Retinal pigment epithelial cell (primary cell): ENCODE data around the gene ABRAXAS1.

Source experiments
- DNase-seq: peaks from one replicate; pipeline ENCODE4 v3.0.0-alpha.2; 2010; ENCODE audit warnings: low read depth
- H3K4me3 ChIP-seq: 2 replicates; pipeline ENCODE4 v1.5.1; 2011; ENCODE audit warnings: mild to moderate bottlenecking, low read length, control low read depth, moderate library complexity
- CTCF ChIP-seq: conservative IDR thresholded peaks from 2 replicates; pipeline ENCODE4 v1.5.1; 2011; ENCODE audit warnings: low read depth, low read length, control low read depth, inconsistent platforms

Gene ABRAXAS1

DNA sequence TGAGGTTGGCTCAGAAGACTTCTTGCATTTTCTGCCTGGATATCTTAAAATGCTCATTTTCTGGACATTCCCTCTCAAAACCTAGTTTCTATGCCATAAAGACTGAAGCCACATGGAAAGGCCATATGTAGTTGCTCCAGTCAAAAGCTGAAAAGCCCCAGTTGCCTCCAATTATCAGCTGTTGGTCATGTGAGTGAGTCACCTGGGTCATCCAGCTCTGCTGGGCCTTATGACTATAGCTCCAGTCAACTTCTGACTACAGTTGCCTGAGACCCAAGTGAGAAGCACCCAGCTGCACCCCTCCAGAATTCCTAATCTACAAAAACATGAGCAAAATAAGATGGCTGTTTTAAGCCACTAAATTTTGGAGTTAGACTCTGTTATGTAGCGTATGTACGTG lies 71.2 kb downstream of the ABRAXAS1 start:
- no peak for TF ChIP-seq CTCF
- DNase-seq, result no peak
- no peak overlapping the region for H3K4me3 ChIP-seq
